ENCODE results near the gene GORASP1. TPM values are rescaled to one million over a fixed set of nuclear protein-coding genes. Genes with fewer than 3 reads are reported as not detected.

GORASP1 gene
- total and polyA plus RNA-seq, 11 donors, result 19.9 to 52.5 (median 42.3) TPM

GRCh38 chr3:39099738-39100499 is 7.5 kb downstream of the GORASP1 start:
- H3K4me1 ChIP-seq, result peaks cover 0 to 44% (median 31%) of the 10 kb centered on the region in 12 donors
- DNase-seq (no peak), ATAC-seq (no peak)
- intact Hi-C loops (cut with DNase I), result loop anchor here in 2 of 10 donors (2.0 to 10.0 kb wide), 2 partner anchors 189 to 285 kb away; partner anchors contain the start of gene SLC25A38 (in 2 of the 2)
- WGBS, 4 donors, result 88 to 100% (median 93%) methylated on average over 2 of the region's 2 CpGs
- TF ChIP-seq CTCF (IDR thresholded peaks at IDR 0.05), result no peak
- no peak for TF ChIP-seq POLR2A (IDR thresholded peaks at IDR 0.05)
- H3K9me3 ChIP-seq, result no peaks in the 10 kb centered on the region
- H3K36me3 ChIP-seq, result peaks cover 0 to 68% (median 61%) of the 10 kb centered on the region in 9 donors
- H3K27ac ChIP-seq, result no peak overlapping the region
- no peak overlapping the region for H3K4me3 ChIP-seq
- H3K27me3 ChIP-seq, result no peaks in the 10 kb centered on the region

GRCh38 chr3:39099242-39099641 is 8.2 kb downstream of the GORASP1 start:
- no peak overlapping the region for H3K27ac ChIP-seq
- ATAC-seq (no peak), DNase-seq (no peak)
- no peaks in the 10 kb centered on the region for H3K27me3 ChIP-seq
- H3K36me3 ChIP-seq, result peaks cover 0 to 75% (median 67%) of the 10 kb centered on the region in 9 donors
- intact Hi-C loops (cut with DNase I), result no loop called here
- TF ChIP-seq POLR2A (IDR thresholded peaks at IDR 0.05) (no peak), CTCF (IDR thresholded peaks at IDR 0.05) (no peak)
- no peaks in the 10 kb centered on the region for H3K9me3 ChIP-seq
- H3K4me1 ChIP-seq, result peaks cover 0 to 37% (median 24%) of the 10 kb centered on the region in 12 donors
- 91 to 100% (median 99%) methylated on average over 1 of the region's 1 CpG for WGBS, 4 donors
- no peak overlapping the region for H3K4me3 ChIP-seq

GRCh38 chr3:39098473-39099000 is 8.9 kb downstream of the GORASP1 start:
- Histone ChIP-seq H3K4me3 (no peak overlapping the region), H3K9me3 (no peaks in the 10 kb centered on the region), H3K36me3 (peaks cover 0 to 82% (median 74%) of the 10 kb centered on the region in 9 donors), H3K27ac (no peak overlapping the region), H3K4me1 (peaks cover 0 to 30% (median 17%) of the 10 kb centered on the region in 12 donors), H3K27me3 (no peaks in the 10 kb centered on the region)
- WGBS, 4 donors, result 85 to 91% (median 89%) methylated on average over 3 to 8 of the region's 8 CpGs
- intact Hi-C loops (cut with DNase I), result no loop called here
- ATAC-seq (no peak), DNase-seq (no peak)
- TF ChIP-seq CTCF (IDR thresholded peaks at IDR 0.05), result no peak
- TF ChIP-seq POLR2A (IDR thresholded peaks at IDR 0.05), result no peak

GRCh38 chr3:39097716-39098472 is 9.5 kb downstream of the GORASP1 start:
- H3K4me3 ChIP-seq, result no peak overlapping the region
- intact Hi-C loops (cut with DNase I), result no loop called here
- TF ChIP-seq CTCF (IDR thresholded peaks at IDR 0.05) (no peak), POLR2A (IDR thresholded peaks at IDR 0.05) (no peak)
- ATAC-seq (peak in 3 of 4 donors; percentile 15 to 36 (median 35)), DNase-seq (no peak)
- no peak overlapping the region for H3K27ac ChIP-seq
- peaks cover 0 to 88% (median 81%) of the 10 kb centered on the region in 9 donors for H3K36me3 ChIP-seq
- 71 to 84% (median 81%) methylated on average over 5 to 8 of the region's 8 CpGs for WGBS, 4 donors
- H3K27me3 ChIP-seq, result no peaks in the 10 kb centered on the region
- H3K9me3 ChIP-seq, result no peaks in the 10 kb centered on the region
- peaks cover 0 to 25% (median 15%) of the 10 kb centered on the region in 12 donors for H3K4me1 ChIP-seq
